ENCODE data around the gene CEP250. TPM values are rescaled to one million over a fixed set of nuclear protein-coding genes. Genes with fewer than 3 reads are reported as not detected.

The CEP250 gene
- total RNA-seq, 1 experiment from 2014 or later: 10.2 TPM

GRCh38 chr20:35461620-35462019, 6.2 kb downstream of the CEP250 start:
- Histone ChIP-seq H2AFZ (ENCODE audit: low read length) (no peak overlapping the region), H3K36me3 (ENCODE audit: insufficient read depth, low read length) (peaks cover 25% of the 10 kb centered on the region), H3K9me3 (ENCODE audit: low read length) (no peaks in the 10 kb centered on the region), H3K9ac (ENCODE audit: low read length) (no peak overlapping the region), H3K9me2 (replicated peaks; ENCODE audit: insufficient read depth, low read length) (no peaks in the 10 kb centered on the region), H3K4me2 (ENCODE audit: low read depth, low read length, poor library complexity, severe bottlenecking) (peak overlapping the region; percentile 20), H3K27ac (ENCODE audit: low read length) (peak overlapping the region; percentile 63), H4K20me1 (ENCODE audit: insufficient read depth, low read depth, low read length) (no peaks in the 10 kb centered on the region), H3K27me3 (ENCODE audit: low read length) (no peaks in the 10 kb centered on the region), H3K4me1 (ENCODE audit: low read length) (peaks cover 49% of the 10 kb centered on the region), H3K79me2 (ENCODE audit: low read length) (peaks cover 28% of the 10 kb centered on the region), H3K4me3 (ENCODE audit: low read length) (no peak overlapping the region)
- DNase-seq: no peak

GRCh38 chr20:35462351-35462750, 7.0 kb downstream of the CEP250 start:
- H3K27me3 ChIP-seq (ENCODE audit: low read length): no peaks in the 10 kb centered on the region
- no peaks in the 10 kb centered on the region for H4K20me1 ChIP-seq (ENCODE audit: insufficient read depth, low read depth, low read length)
- peaks cover 25% of the 10 kb centered on the region for H3K36me3 ChIP-seq (ENCODE audit: insufficient read depth, low read length)
- no peak overlapping the region for H3K9ac ChIP-seq (ENCODE audit: low read length)
- H3K27ac ChIP-seq (ENCODE audit: low read length): peak overlapping the region; percentile 63
- peak overlapping the region; percentile 20 for H3K4me2 ChIP-seq (ENCODE audit: low read depth, low read length, poor library complexity, severe bottlenecking)
- peak; percentile 75 for DNase-seq
- H3K4me1 ChIP-seq (ENCODE audit: low read length): peaks cover 41% of the 10 kb centered on the region
- no peaks in the 10 kb centered on the region for H3K9me2 ChIP-seq (replicated peaks; ENCODE audit: insufficient read depth, low read length)
- peaks cover 22% of the 10 kb centered on the region for H3K79me2 ChIP-seq (ENCODE audit: low read length)
- H3K4me3 ChIP-seq (ENCODE audit: low read length): no peak overlapping the region
- no peaks in the 10 kb centered on the region for H3K9me3 ChIP-seq (ENCODE audit: low read length)
- H2AFZ ChIP-seq (ENCODE audit: low read length): no peak overlapping the region

GRCh38 chr20:35463455-35464300, 8.3 kb downstream of the CEP250 start:
- Histone ChIP-seq H3K9ac (ENCODE audit: low read length) (peak overlapping the region; percentile 20; the same call in 1 of the 2 replicates), H3K9me3 (ENCODE audit: low read length) (no peaks in the 10 kb centered on the region), H3K9me2 (replicated peaks; ENCODE audit: insufficient read depth, low read length) (no peaks in the 10 kb centered on the region), H3K27me3 (ENCODE audit: low read length) (no peaks in the 10 kb centered on the region), H3K4me1 (ENCODE audit: low read length) (peaks cover 28% of the 10 kb centered on the region), H4K20me1 (ENCODE audit: insufficient read depth, low read depth, low read length) (no peaks in the 10 kb centered on the region), H2AFZ (ENCODE audit: low read length) (no peak overlapping the region), H3K27ac (ENCODE audit: low read length) (peak overlapping the region; percentile 26), H3K79me2 (ENCODE audit: low read length) (peaks cover 9% of the 10 kb centered on the region; the same call in 1 of the 2 replicates), H3K4me2 (ENCODE audit: low read depth, low read length, poor library complexity, severe bottlenecking) (peak overlapping the region; percentile 2), H3K4me3 (ENCODE audit: low read length) (no peak overlapping the region), H3K36me3 (ENCODE audit: insufficient read depth, low read length) (peaks cover 29% of the 10 kb centered on the region)
- peak; percentile 87 for DNase-seq

GRCh38 chr20:35465976-35466375, 10.6 kb downstream of the CEP250 start:
- Histone ChIP-seq H3K4me1 (ENCODE audit: low read length) (peaks cover 25% of the 10 kb centered on the region), H4K20me1 (ENCODE audit: insufficient read depth, low read depth, low read length) (no peaks in the 10 kb centered on the region), H3K9me2 (replicated peaks; ENCODE audit: insufficient read depth, low read length) (no peaks in the 10 kb centered on the region), H3K4me3 (ENCODE audit: low read length) (no peak overlapping the region), H3K4me2 (ENCODE audit: low read depth, low read length, poor library complexity, severe bottlenecking) (no peak overlapping the region), H3K27me3 (ENCODE audit: low read length) (no peaks in the 10 kb centered on the region), H3K79me2 (ENCODE audit: low read length) (0 out of 2 replicates have a peak, but pooled peaks cover 3% of the 10 kb centered on the region), H3K9me3 (ENCODE audit: low read length) (no peaks in the 10 kb centered on the region), H3K27ac (ENCODE audit: low read length) (no peak overlapping the region), H3K9ac (ENCODE audit: low read length) (no peak overlapping the region), H3K36me3 (ENCODE audit: insufficient read depth, low read length) (peaks cover 31% of the 10 kb centered on the region), H2AFZ (ENCODE audit: low read length) (no peak overlapping the region)
- DNase-seq: no peak

GRCh38 chr20:35466856-35467255, 11.5 kb downstream of the CEP250 start:
- Histone ChIP-seq H3K4me3 (ENCODE audit: low read length) (no peak overlapping the region), H3K9ac (ENCODE audit: low read length) (no peak overlapping the region), H4K20me1 (ENCODE audit: insufficient read depth, low read depth, low read length) (no peaks in the 10 kb centered on the region), H3K4me2 (ENCODE audit: low read depth, low read length, poor library complexity, severe bottlenecking) (no peak overlapping the region), H3K27ac (ENCODE audit: low read length) (no peak overlapping the region), H3K79me2 (ENCODE audit: low read length) (0 out of 2 replicates have a peak, but pooled peaks cover 3% of the 10 kb centered on the region), H3K36me3 (ENCODE audit: insufficient read depth, low read length) (peaks cover 30% of the 10 kb centered on the region), H2AFZ (ENCODE audit: low read length) (no peak overlapping the region), H3K27me3 (ENCODE audit: low read length) (no peaks in the 10 kb centered on the region), H3K4me1 (ENCODE audit: low read length) (peaks cover 21% of the 10 kb centered on the region), H3K9me3 (ENCODE audit: low read length) (no peaks in the 10 kb centered on the region), H3K9me2 (replicated peaks; ENCODE audit: insufficient read depth, low read length) (no peaks in the 10 kb centered on the region)
- DNase-seq: no peak

- peaks cover 21% of the 10 kb centered on the region for H3K4me1 ChIP-seq (ENCODE audit: low read length)
- no peak overlapping the region for H3K9ac ChIP-seq (ENCODE audit: low read length)
- DNase-seq: no peak
- H3K4me2 ChIP-seq (ENCODE audit: low read depth, low read length, poor library complexity, severe bottlenecking): no peak overlapping the region
- H3K9me2 ChIP-seq (replicated peaks; ENCODE audit: insufficient read depth, low read length): no peaks in the 10 kb centered on the region
- H2AFZ ChIP-seq (ENCODE audit: low read length): no peak overlapping the region
- no peaks in the 10 kb centered on the region for H3K27me3 ChIP-seq (ENCODE audit: low read length)
- no peak overlapping the region for H3K27ac ChIP-seq (ENCODE audit: low read length)
- H3K36me3 ChIP-seq (ENCODE audit: insufficient read depth, low read length): peaks cover 29% of the 10 kb centered on the region
- 0 out of 2 replicates have a peak, but pooled peaks cover 3% of the 10 kb centered on the region for H3K79me2 ChIP-seq (ENCODE audit: low read length)
- H3K4me3 ChIP-seq (ENCODE audit: low read length): no peak overlapping the region
- H4K20me1 ChIP-seq (ENCODE audit: insufficient read depth, low read depth, low read length): no peaks in the 10 kb centered on the region
- no peaks in the 10 kb centered on the region for H3K9me3 ChIP-seq (ENCODE audit: low read length)
Measured at GRCh38 chr20:35467339-35468224, 12.2 kb downstream of the CEP250 start.

GRCh38 chr20:35468671-35469334, 13.4 kb downstream of the CEP250 start:
- Histone ChIP-seq H2AFZ (ENCODE audit: low read length) (no peak overlapping the region), H3K4me2 (ENCODE audit: low read depth, low read length, poor library complexity, severe bottlenecking) (no peak overlapping the region), H3K79me2 (ENCODE audit: low read length) (0 out of 2 replicates have a peak, but pooled peaks cover 3% of the 10 kb centered on the region), H3K27me3 (ENCODE audit: low read length) (no peaks in the 10 kb centered on the region), H3K27ac (ENCODE audit: low read length) (no peak overlapping the region), H3K9me3 (ENCODE audit: low read length) (no peaks in the 10 kb centered on the region), H3K4me1 (ENCODE audit: low read length) (peaks cover 27% of the 10 kb centered on the region), H4K20me1 (ENCODE audit: insufficient read depth, low read depth, low read length) (no peaks in the 10 kb centered on the region), H3K9me2 (replicated peaks; ENCODE audit: insufficient read depth, low read length) (no peaks in the 10 kb centered on the region), H3K36me3 (ENCODE audit: insufficient read depth, low read length) (peaks cover 29% of the 10 kb centered on the region), H3K9ac (ENCODE audit: low read length) (no peak overlapping the region), H3K4me3 (ENCODE audit: low read length) (no peak overlapping the region)
- no peak for DNase-seq

Measured in Karpas-422 (cell line).